GM12892 (cell line): ENCODE measurements around the gene SPIRE1.

ENCODE experiments used
- POLR2A ChIP-seq: IDR thresholded peaks from 2 replicates; pipeline ENCODE4 v1.6.1; 2011; ENCODE audit warnings: low read depth, low read length, control low read depth
- TAF1 ChIP-seq: IDR thresholded peaks from 2 replicates; pipeline ENCODE4 v1.6.1; 2011; ENCODE audit warnings: low read depth, mild to moderate bottlenecking, control low read depth, low read length, borderline replicate concordance

- TF ChIP-seq POLR2A = no peak
- TF ChIP-seq TAF1 = no peak
Observed at GRCh38 chr18:12520442-12520992, 137.4 kb downstream of the SPIRE1 start.
